Neural cell (in vitro differentiated cells): ENCODE measurements around the gene EXOC3L2. TPM values are rescaled to one million over a fixed set of nuclear protein-coding genes. Genes with fewer than 3 reads are reported as not detected.

Source experiments
- H2AFZ ChIP-seq: fragments of 200-600, 300-800 bp; sonication (generic), shearing (Covaris generic); 2 replicates; pipeline ENCODE4 v1.6.0; 2014; ENCODE audit warnings: low read depth, mild to moderate bottlenecking, antibody characterized with exemption, low read length, moderate library complexity
- H3F3A ChIP-seq: fragments of 200-600 bp; shearing (Covaris generic); 2 replicates; pipeline ENCODE4 v1.6.1; 2016; ENCODE audit warnings: mild to moderate bottlenecking, moderate library complexity, mixed read lengths, antibody characterized with exemption, low read length; ENCODE audit not compliant: insufficient read depth, poor library complexity, severe bottlenecking
- H3K27ac ChIP-seq: fragments of 200-600, 300-800 bp; sonication (generic), shearing (Covaris generic); 2 replicates; pipeline ENCODE4 v1.5.1; 2014; ENCODE audit warnings: mild to moderate bottlenecking, low read length, moderate library complexity
- H3K27me3 ChIP-seq: fragments of 300-800, 200-600 bp; sonication (generic), shearing (Covaris generic); 2 replicates; pipeline ENCODE4 v1.6.0; 2014; ENCODE audit warnings: mild to moderate bottlenecking, low read depth, low read length, moderate library complexity; ENCODE audit not compliant: insufficient read depth
- H3K36me3 ChIP-seq: fragments of 300-800, 200-600 bp; sonication (generic), shearing (Covaris generic); 2 replicates; pipeline ENCODE4 v1.5.1; 2014; ENCODE audit warnings: mild to moderate bottlenecking, antibody characterized with exemption, low read length, moderate library complexity; ENCODE audit not compliant: insufficient read depth
- H3K4me2 ChIP-seq: fragments of 300-800, 200-600 bp; sonication (generic), shearing (Covaris generic); 2 replicates; pipeline ENCODE4 v1.6.0; 2014; ENCODE audit warnings: mild to moderate bottlenecking, low read length
- H3K4me3 ChIP-seq: fragments of 300-800, 200-600 bp; sonication (generic), shearing (Covaris generic); 2 replicates; pipeline ENCODE4 v1.5.1; 2014; ENCODE audit warnings: mild to moderate bottlenecking, low read length, moderate library complexity
- H3K79me2 ChIP-seq: fragments of 200-600 bp; shearing (Covaris generic); replicated peaks from 2 replicates; pipeline ENCODE4 v1.6.0; 2014; ENCODE audit warnings: mild to moderate bottlenecking, low read length, moderate library complexity; ENCODE audit not compliant: insufficient read depth
- H3K9ac ChIP-seq: fragments of 300-800, 200-600 bp; sonication (generic), shearing (Covaris generic); 2 replicates; pipeline ENCODE4 v1.6.1; 2016; ENCODE audit warnings: mild to moderate bottlenecking, low read length, mixed read lengths
- H3K9me2 ChIP-seq: fragments of 200-600 bp; shearing (Covaris generic); 2 replicates; pipeline ENCODE4 v1.6.1; 2016; ENCODE audit warnings: mild to moderate bottlenecking, low read length, mixed read lengths; ENCODE audit not compliant: insufficient read depth
- H3K9me3 ChIP-seq: fragments of 200-600, 300-800 bp; sonication (generic), shearing (Covaris generic); 2 replicates; pipeline ENCODE4 v1.6.1; 2016; ENCODE audit warnings: mild to moderate bottlenecking, mixed run types, low read length, moderate library complexity, mixed read lengths
- H4K20me1 ChIP-seq: fragments of 200-600 bp; shearing (Covaris generic); 2 replicates; pipeline ENCODE4 v1.6.1; 2016; ENCODE audit warnings: mild to moderate bottlenecking, mixed run types; ENCODE audit not compliant: insufficient read depth
- CTCF ChIP-seq: fragments of 450-650 bp; IDR thresholded peaks from 2 replicates; pipeline ENCODE4 v1.5.1; 2014; ENCODE audit warnings: antibody characterized with exemption, mild to moderate bottlenecking, moderate library complexity; ENCODE audit not compliant: poor library complexity, severe bottlenecking
- EP300 ChIP-seq: fragments of 450-650 bp; conservative IDR thresholded peaks from 2 replicates; pipeline ENCODE4 v1.6.1; 2014; ENCODE audit warnings: antibody characterized with exemption, mild to moderate bottlenecking, moderate library complexity; ENCODE audit not compliant: poor library complexity, severe bottlenecking
- EZH2 ChIP-seq: fragments of 200-600, 300-800 bp; shearing (Covaris generic), sonication (generic); IDR thresholded peaks from 2 replicates; pipeline ENCODE4 v1.6.1; 2014; ENCODE audit warnings: antibody characterized with exemption, low read length, borderline replicate concordance, mild to moderate bottlenecking; ENCODE audit not compliant: insufficient read depth, poor library complexity, severe bottlenecking
- MXI1 ChIP-seq: fragments of 450-650 bp; conservative IDR thresholded peaks from 2 replicates; pipeline ENCODE4 v1.6.1; 2014; ENCODE audit warnings: antibody characterized with exemption, mild to moderate bottlenecking; ENCODE audit not compliant: poor library complexity, severe bottlenecking
- POLR2AphosphoS5 ChIP-seq: IDR thresholded peaks from 2 replicates; pipeline ENCODE4 v1.6.1; 2012
- RAD21 ChIP-seq: fragments of 450-650 bp; conservative IDR thresholded peaks from 2 replicates; pipeline ENCODE4 v1.6.1; 2014; ENCODE audit warnings: antibody characterized with exemption, mild to moderate bottlenecking, moderate library complexity
- REST ChIP-seq: IDR thresholded peaks from 2 replicates; pipeline ENCODE4 v1.6.1; 2012; ENCODE audit warnings: borderline replicate concordance
- SMC3 ChIP-seq: fragments of 450-650 bp; conservative IDR thresholded peaks from 2 replicates; pipeline ENCODE4 v1.6.1; 2014; ENCODE audit warnings: antibody characterized with exemption, mild to moderate bottlenecking, moderate library complexity; ENCODE audit not compliant: poor library complexity
- TAF1 ChIP-seq: IDR thresholded peaks from 2 replicates; pipeline ENCODE4 v1.6.1; 2012; ENCODE audit warnings: low read depth
- polyA plus RNA-seq: library from polyadenylated mRNA; depleted of rRNA; stranded (reverse); fragments of >200 nt; gene quantifications from 2 replicates; pipeline ENCODE4 v1.2.3, GENCODE V29; 2014

Gene EXOC3L2
- polyA plus RNA-seq, 1 donor from 2014 or later = not detected

GRCh38 chr19:45180936-45181335 is 64.3 kb downstream of the EXOC3L2 start:
- H3K4me3 ChIP-seq = no peak overlapping the region
- H3K27me3 ChIP-seq = no peaks in the 10 kb centered on the region
- H3K9me3 ChIP-seq = no peaks in the 10 kb centered on the region
- H2AFZ ChIP-seq = no peak overlapping the region
- H3K9me2 ChIP-seq = no peaks in the 10 kb centered on the region
- H3K27ac ChIP-seq = no peak overlapping the region
- H4K20me1 ChIP-seq = no peaks in the 10 kb centered on the region
- no peaks in the 10 kb centered on the region for H3K36me3 ChIP-seq
- H3K79me2 ChIP-seq = no peaks in the 10 kb centered on the region
- no peak overlapping the region for H3K4me2 ChIP-seq
- no peaks in the 10 kb centered on the region for H3F3A ChIP-seq
- TF ChIP-seq EP300 (no peak), CTCF (no peak), RAD21 (no peak), REST (no peak), TAF1 (no peak), MXI1 (no peak), EZH2 (no peak), SMC3 (no peak), POLR2AphosphoS5 (no peak)
- H3K9ac ChIP-seq = no peak overlapping the region

- H2AFZ ChIP-seq = no peak overlapping the region
These were observed 65.3 kb downstream of the EXOC3L2 start for GRCh38 chr19:45179892-45180370.

More at GRCh38 chr19:45179892-45180370, 65.3 kb downstream of the EXOC3L2 start:
- H3K36me3 ChIP-seq = no peaks in the 10 kb centered on the region
- H3K9ac ChIP-seq = no peak overlapping the region
- H3F3A ChIP-seq = no peaks in the 10 kb centered on the region
- no peaks in the 10 kb centered on the region for H3K79me2 ChIP-seq
- no peaks in the 10 kb centered on the region for H3K27me3 ChIP-seq
- H3K27ac ChIP-seq = no peak overlapping the region
- no peak overlapping the region for H3K4me2 ChIP-seq
- no peaks in the 10 kb centered on the region for H4K20me1 ChIP-seq
- H3K9me3 ChIP-seq = no peaks in the 10 kb centered on the region
- peak overlapping the region; percentile 81 for H3K4me3 ChIP-seq
- TF ChIP-seq CTCF (no peak), SMC3 (no peak), POLR2AphosphoS5 (no peak), REST (no peak), EZH2 (no peak), TAF1 (no peak), EP300 (no peak)
- H3K9me2 ChIP-seq = no peaks in the 10 kb centered on the region
